ENCODE data around the gene CADM3.
A peak's percentile ranks its signal among the peaks of the same experiment; 100 is the strongest.

Gene CADM3

GRCh38 chr1:159161719-159162026, 9.7 kb upstream of the CADM3 start:
- no peak for TF ChIP-seq CTCF (IDR thresholded peaks at IDR 0.05; ENCODE audit: insufficient read depth, low read length)
- TF ChIP-seq SPI1 (IDR thresholded peaks at IDR 0.05; ENCODE audit: borderline replicate concordance, low read depth): no peak
- no peak for TF ChIP-seq GABPA (IDR thresholded peaks at IDR 0.05; ENCODE audit: low read depth)
- TF ChIP-seq REST (IDR thresholded peaks at IDR 0.05; ENCODE audit: insufficient replicate concordance, low read depth): no peak
- TF ChIP-seq POLR2AphosphoS5 (IDR thresholded peaks at IDR 0.05; ENCODE audit: low read depth): no peak
- no peak for DNase-seq (ENCODE audit: low read depth in 1 of 2, low spot score in 1 of 2)
- Histone ChIP-seq H3K27ac (replicated peaks) (no peak overlapping the region), H3K27me3 (ENCODE audit: insufficient read depth, poor library complexity, severe bottlenecking) (peaks cover 4% of the 10 kb centered on the region), H3K4me3 (replicated peaks; ENCODE audit: insufficient read depth, low read length) (no peak overlapping the region)

DNA sequence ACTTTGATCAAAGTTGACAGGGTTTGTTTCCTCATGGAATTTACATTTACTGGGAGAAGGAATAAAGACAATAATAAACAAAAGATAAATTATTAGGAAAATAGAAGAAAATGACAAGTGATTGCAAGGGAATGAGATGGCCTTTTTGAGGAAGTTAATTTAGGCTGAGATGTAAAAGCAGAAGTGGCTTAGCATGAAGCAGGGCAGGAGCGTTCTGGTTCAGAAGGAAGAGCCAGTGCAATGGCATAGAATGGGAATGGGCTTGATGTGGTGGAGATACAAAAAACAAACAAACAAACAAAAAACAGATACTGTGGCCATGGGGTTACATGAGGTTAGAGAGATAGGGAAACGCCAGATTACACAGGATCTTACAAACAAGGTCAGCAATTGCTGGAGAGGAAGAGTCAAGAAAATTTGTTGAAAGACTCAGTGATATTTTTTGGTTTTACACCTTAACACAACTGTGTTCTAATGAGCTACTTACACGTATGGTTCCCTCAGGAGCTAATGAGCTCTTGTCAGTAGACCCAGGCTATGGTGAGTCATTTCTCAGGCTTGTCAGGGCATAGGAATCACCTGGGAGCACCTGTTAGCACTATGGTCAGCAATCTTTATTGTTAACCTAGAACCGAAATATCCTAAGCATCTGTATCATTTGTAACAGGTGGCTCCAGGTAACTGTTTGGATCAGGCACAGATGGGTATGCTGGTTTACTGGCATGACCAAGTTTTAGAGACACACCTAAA, 8.7 kb upstream of the CADM3 start:
- H3K4me3 ChIP-seq (replicated peaks; ENCODE audit: insufficient read depth, low read length): no peak overlapping the region
- peaks cover 9% of the 10 kb centered on the region for H3K27me3 ChIP-seq (ENCODE audit: insufficient read depth, poor library complexity, severe bottlenecking)
- H3K27ac ChIP-seq (replicated peaks): no peak overlapping the region
- peak in 1 of 2 experiments; percentile 33 for DNase-seq (ENCODE audit: low read depth in 1 of 2, low spot score in 1 of 2)
- TF ChIP-seq POLR2AphosphoS5 (IDR thresholded peaks at IDR 0.05; ENCODE audit: low read depth) (no peak), CTCF (IDR thresholded peaks at IDR 0.05; ENCODE audit: insufficient read depth, low read length) (no peak), GABPA (IDR thresholded peaks at IDR 0.05; ENCODE audit: low read depth) (no peak), SPI1 (IDR thresholded peaks at IDR 0.05; ENCODE audit: borderline replicate concordance, low read depth) (peak; percentile 99)

GRCh38 chr1:159163614-159164228, 7.7 kb upstream of the CADM3 start:
- no peak for TF ChIP-seq POLR2AphosphoS5 (IDR thresholded peaks at IDR 0.05; ENCODE audit: low read depth)
- TF ChIP-seq SPI1 (IDR thresholded peaks at IDR 0.05; ENCODE audit: borderline replicate concordance, low read depth): no peak
- TF ChIP-seq CTCF (IDR thresholded peaks at IDR 0.05; ENCODE audit: insufficient read depth, low read length): no peak
- TF ChIP-seq GABPA (IDR thresholded peaks at IDR 0.05; ENCODE audit: low read depth): no peak
- TF ChIP-seq REST (IDR thresholded peaks at IDR 0.05; ENCODE audit: insufficient replicate concordance, low read depth): no peak
- Histone ChIP-seq H3K4me3 (replicated peaks; ENCODE audit: insufficient read depth, low read length) (no peak overlapping the region), H3K27me3 (ENCODE audit: insufficient read depth, poor library complexity, severe bottlenecking) (peaks cover 12% of the 10 kb centered on the region), H3K27ac (replicated peaks) (no peak overlapping the region)
- no peak for DNase-seq (ENCODE audit: low read depth in 1 of 2, low spot score in 1 of 2)

Data from HL-60 (cell line).